ENCODE measurements around the gene CCDC186. TPM values are rescaled to one million over a fixed set of nuclear protein-coding genes. Genes with fewer than 3 reads are reported as not detected.

CCDC186 gene
- total and polyA plus RNA-seq, 2 of the 4 experiments (the other 2 are of a cell fraction) = 3.0 to 6.1 TPM

DNA sequence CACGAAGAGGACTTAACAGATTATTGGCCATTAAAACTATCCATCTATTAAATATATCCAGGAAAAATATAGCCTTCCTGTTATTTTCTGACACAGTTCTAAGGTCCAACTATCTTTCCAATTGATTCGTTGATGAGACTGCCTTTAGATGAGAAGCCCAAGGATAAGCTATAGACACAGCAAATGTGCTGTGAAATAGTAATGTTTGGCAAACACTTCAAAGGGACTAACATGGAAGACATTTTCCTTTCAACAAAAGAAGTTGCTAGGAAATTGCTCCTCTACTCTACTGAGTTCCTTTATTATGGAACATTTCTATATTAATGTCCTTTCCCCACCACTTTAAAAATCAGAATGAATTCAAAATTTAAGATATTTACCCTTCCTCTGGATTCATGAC, 38.5 kb downstream of the CCDC186 start:
- Histone ChIP-seq H3K27me3 (ENCODE audit: control insufficient read depth, insufficient read depth, low read length) (no peaks in the 10 kb centered on the region), H2AK9ac (replicated peaks; ENCODE audit: low read depth, low read length, poor library complexity) (no peak overlapping the region), H3K4ac (ENCODE audit: low read depth, low read length) (no peak overlapping the region), H3K4me2 (ENCODE audit: low read depth, low read length) (no peak overlapping the region), H3K36me3 (ENCODE audit: control insufficient read depth, insufficient read depth, low read length) (peaks cover 8% of the 10 kb centered on the region), H2BK15ac (ENCODE audit: low read depth, low read length) (no peak overlapping the region), H4K91ac (ENCODE audit: insufficient read depth, low read depth, low read length) (no peak overlapping the region), H3K9me1 (ENCODE audit: insufficient read depth, low read length) (no peaks in the 10 kb centered on the region), H3K9ac (ENCODE audit: low read depth, low read length) (no peak overlapping the region), H3K14ac (replicated peaks; ENCODE audit: low read depth, low read length) (no peak overlapping the region), H3K9me3 (ENCODE audit: control insufficient read depth, insufficient read depth, low read length) (no peaks in the 10 kb centered on the region), H2BK5ac (ENCODE audit: low read depth, low read length, poor library complexity, severe bottlenecking) (no peak overlapping the region), H3K18ac (ENCODE audit: low read depth, low read length) (no peak overlapping the region), H4K8ac (ENCODE audit: low read depth in 2 of 2, low read length in 2 of 2) (no peak overlapping the region), H3K4me1 (ENCODE audit: control insufficient read depth, insufficient read depth, low read length) (no peaks in the 10 kb centered on the region), H2BK20ac (ENCODE audit: low read depth, low read length) (no peak overlapping the region), H3K4me3 (ENCODE audit: insufficient read depth, low read depth, low read length) (no peak overlapping the region), H3K56ac (ENCODE audit: extremely low read depth, insufficient read depth, low read length) (no peak overlapping the region), H4K5ac (ENCODE audit: low read depth, low read length) (no peak overlapping the region), H4K20me1 (ENCODE audit: insufficient read depth, low read length) (no peaks in the 10 kb centered on the region), H3K27ac (ENCODE audit: insufficient read depth, low read length) (no peak overlapping the region), H2BK120ac (ENCODE audit: low read depth, low read length) (no peak overlapping the region), H2AFZ (replicated peaks; ENCODE audit: low read length, poor library complexity) (no peak overlapping the region), H2AK5ac (ENCODE audit: low read depth, low read length) (no peak overlapping the region), H3K23ac (ENCODE audit: low read depth, low read length) (no peak overlapping the region), H3K79me1 (ENCODE audit: low read depth in 1 of 2, low read length in 2 of 2) (no peaks in the 10 kb centered on the region)
- CTCF ChIA-PET = interaction anchor here (0.6 kb wide), 1 partner anchor 109 kb away, joined by 5 read pairs; no protein-coding TSS in a partner anchor
- no CpG with 5 or more reads among the region's 2 CpGs for WGBS, 2 experiments (ENCODE audit: extremely low coverage in 2 of 2, insufficient read length in 1 of 2)
- no peak for DNase-seq
- TF ChIP-seq MAZ (IDR thresholded peaks at IDR 0.05; ENCODE audit: borderline replicate concordance, low read depth, low read length) (no peak), BHLHE40 (IDR thresholded peaks at IDR 0.05; ENCODE audit: low read depth, low read length) (no peak), SMC3 (IDR thresholded peaks at IDR 0.05; ENCODE audit: low read depth, low read length) (no peak), RAD21 (IDR thresholded peaks at IDR 0.05; ENCODE audit: low read length) (no peak), CHD1 (IDR thresholded peaks at IDR 0.05; ENCODE audit: low read depth, low read length) (no peak), MAFK (IDR thresholded peaks at IDR 0.05; ENCODE audit: low read depth, low read length) (no peak), POLR2A (IDR thresholded peaks at IDR 0.05; ENCODE audit: low read depth, low read length) (no peak)
- TF ChIP-seq, protein P1, sequence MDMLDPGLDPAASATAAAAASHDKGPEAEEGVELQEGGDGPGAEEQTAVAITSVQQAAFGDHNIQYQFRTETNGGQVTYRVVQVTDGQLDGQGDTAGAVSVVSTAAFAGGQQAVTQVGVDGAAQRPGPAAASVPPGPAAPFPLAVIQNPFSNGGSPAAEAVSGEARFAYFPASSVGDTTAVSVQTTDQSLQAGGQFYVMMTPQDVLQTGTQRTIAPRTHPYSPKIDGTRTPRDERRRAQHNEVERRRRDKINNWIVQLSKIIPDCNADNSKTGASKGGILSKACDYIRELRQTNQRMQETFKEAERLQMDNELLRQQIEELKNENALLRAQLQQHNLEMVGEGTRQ (IDR thresholded peaks at IDR 0.05; ENCODE audit: low read depth, low read length) = no peak
- no TSS peak for BruUV-seq (replicated peaks)
- POLR2A ChIA-PET (ENCODE audit: unreplicated experiment) = no interaction called here
- no peak for ATAC-seq (ENCODE audit: low read depth)
- in situ Hi-C loops (cut with MboI; ENCODE audit: low sequenced_read_pairs) (no loop called here), intact Hi-C loops (cut with micrococcal nuclease) (no loop called here), dilution Hi-C loops (cut with HindIII; ENCODE audit: low sequenced_read_pairs, unreplicated experiment) (no loop called here)
